Activated CD8-positive, alpha-beta memory T cell treated with anti-CD3 and anti-CD28 coated beads, Interleukin-2, amount 10 ng/mL, durations not matched to agents 7 days and 5 days (primary cell): ENCODE data around the gene CLNK. TPM values are rescaled to one million over a fixed set of nuclear protein-coding genes. Genes with fewer than 3 reads are reported as not detected.
"Not testable (repeated sequence)": the region's sequence is repeated elsewhere in the genome, so short reads cannot be mapped to it uniquely, and the experiment has no call there.

Experiments used
- ATAC-seq: fragments of 150-1000 bp; cut with Tn5 transposase; one replicate; pipeline ENCODE4 v1.10.0; 2021; ENCODE audit warnings: moderate library complexity
- CTCF ChIA-PET: fragments of 350-600 bp; sonication (Branson Sonifier 250); formaldehyde crosslinking; loops from one replicate; lab custom pipeline; 2021; ENCODE audit warnings: antibody characterized with exemption; lab: Charles Lee
- DNase-seq: peaks from one replicate; pipeline ENCODE4 v3.0.0-alpha.2; 2020
- H3K27ac Mint-ChIP-seq: one replicate; pipeline ENCODE4 v1.8.0; 2021; ENCODE audit warnings: mild to moderate bottlenecking, mixed read lengths
- H3K27me3 Mint-ChIP-seq: one replicate; pipeline ENCODE4 v1.8.0; 2021; ENCODE audit warnings: mixed read lengths
- H3K36me3 Mint-ChIP-seq: one replicate; pipeline ENCODE4 v1.8.0; 2021; ENCODE audit warnings: mild to moderate bottlenecking, mixed read lengths
- H3K4me1 Mint-ChIP-seq: one replicate; pipeline ENCODE4 v1.8.0; 2021; ENCODE audit warnings: mixed read lengths
- H3K4me3 Mint-ChIP-seq: one replicate; pipeline ENCODE4 v1.8.0; 2021; ENCODE audit warnings: mild to moderate bottlenecking, moderate library complexity, mixed read lengths
- H3K9me3 Mint-ChIP-seq: one replicate; pipeline ENCODE4 v1.8.0; 2022; ENCODE audit warnings: low read depth, mixed read lengths
- total RNA-seq, 2 experiments: library from RNA; stranded (reverse); gene quantifications; one replicate each; pipeline ENCODE4 v1.2.3, GENCODE V29; 2021

CLNK gene
- total RNA-seq, 2 experiments from 2014 or later, result 0.18 to 0.61 TPM

DNA sequence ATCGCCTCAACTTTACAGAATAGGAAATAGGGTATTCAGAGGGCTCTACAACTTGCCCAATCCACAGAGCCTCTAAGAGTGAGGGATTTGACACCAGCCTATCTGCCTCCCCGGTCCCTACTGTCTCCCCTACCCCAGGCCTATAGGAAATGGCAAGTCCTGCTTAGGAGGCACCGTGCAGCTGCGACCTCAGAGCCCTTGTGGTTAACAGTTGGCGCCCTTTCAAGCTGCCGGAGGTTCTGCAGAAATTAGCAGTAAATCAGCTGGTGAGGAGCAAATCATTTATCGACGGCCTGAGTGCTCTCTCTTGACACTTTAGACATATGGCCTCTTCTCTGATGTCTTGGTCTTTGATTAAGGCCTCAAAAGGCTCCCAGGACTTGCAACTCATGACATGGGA is 96.9 kb downstream of the CLNK start:
- Mint-ChIP-seq H3K27me3 (no peaks in the 10 kb centered on the region), H3K9me3 (no peaks in the 10 kb centered on the region), H3K4me3 (no peak overlapping the region), H3K27ac (no peak overlapping the region), H3K4me1 (peaks cover 19% of the 10 kb centered on the region), H3K36me3 (no peaks in the 10 kb centered on the region)
- ATAC-seq (peak; percentile 58), DNase-seq (peak; percentile 55)
- CTCF ChIA-PET, result no interaction called here

GRCh38 chr4:10587296-10587695 is 97.3 kb downstream of the CLNK start:
- Mint-ChIP-seq H3K36me3 (no peaks in the 10 kb centered on the region), H3K4me1 (peaks cover 19% of the 10 kb centered on the region), H3K9me3 (no peaks in the 10 kb centered on the region), H3K4me3 (no peak overlapping the region), H3K27me3 (no peaks in the 10 kb centered on the region), H3K27ac (no peak overlapping the region)
- ATAC-seq (no peak), DNase-seq (no peak)
- CTCF ChIA-PET, result no interaction called here

GRCh38 chr4:10584042-10584441 is 100.5 kb downstream of the CLNK start:
- H3K4me1 Mint-ChIP-seq, result peaks cover 10% of the 10 kb centered on the region
- no peaks in the 10 kb centered on the region for H3K9me3 Mint-ChIP-seq
- ATAC-seq (no peak), DNase-seq (no peak)
- no peak overlapping the region for H3K4me3 Mint-ChIP-seq
- H3K27ac Mint-ChIP-seq, result no peak overlapping the region
- H3K36me3 Mint-ChIP-seq, result no peaks in the 10 kb centered on the region
- CTCF ChIA-PET, result no interaction called here
- no peaks in the 10 kb centered on the region for H3K27me3 Mint-ChIP-seq

GRCh38 chr4:10582951-10583350 is 101.6 kb downstream of the CLNK start:
- H3K4me3 Mint-ChIP-seq, result no peak overlapping the region
- H3K9me3 Mint-ChIP-seq, result no peaks in the 10 kb centered on the region
- no peaks in the 10 kb centered on the region for H3K27me3 Mint-ChIP-seq
- peaks cover 9% of the 10 kb centered on the region for H3K4me1 Mint-ChIP-seq
- H3K36me3 Mint-ChIP-seq, result no peaks in the 10 kb centered on the region
- CTCF ChIA-PET, result no interaction called here
- ATAC-seq (no peak), DNase-seq (no peak)
- no peak overlapping the region for H3K27ac Mint-ChIP-seq

- CTCF ChIA-PET, result interaction anchor here (1.3 kb wide), 1 partner anchor 8 kb away, joined by 5 read pairs; no protein-coding TSS in a partner anchor
- Mint-ChIP-seq H3K9me3 (no peaks in the 10 kb centered on the region), H3K4me3 (no peak overlapping the region), H3K27ac (no peak overlapping the region), H3K27me3 (no peaks in the 10 kb centered on the region), H3K4me1 (peaks cover 5% of the 10 kb centered on the region), H3K36me3 (no peaks in the 10 kb centered on the region)
- DNase-seq (no peak), ATAC-seq (no peak)
Measured at GRCh38 chr4:10582059-10582686, 102.4 kb downstream of the CLNK start.

DNA sequence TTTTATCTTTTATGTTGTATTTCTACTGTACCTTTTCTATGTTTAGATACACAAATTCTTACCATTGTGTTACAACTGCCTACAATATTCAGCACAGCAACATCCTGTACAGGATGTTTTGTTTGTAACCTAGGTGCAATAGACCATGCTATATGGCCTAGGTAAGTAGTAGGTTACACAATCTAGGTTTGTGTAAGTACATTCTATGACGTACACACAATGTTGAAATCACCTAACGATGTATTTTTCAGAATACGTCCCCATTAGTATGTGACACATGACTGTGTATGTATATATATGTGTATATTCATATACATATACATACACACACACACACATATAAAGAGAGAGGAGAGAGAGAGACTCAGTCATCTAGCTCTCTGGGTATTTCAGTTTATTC is 103.5 kb downstream of the CLNK start:
- H3K9me3 Mint-ChIP-seq, result no peaks in the 10 kb centered on the region
- peaks cover 7% of the 10 kb centered on the region for H3K4me1 Mint-ChIP-seq
- H3K36me3 Mint-ChIP-seq, result no peaks in the 10 kb centered on the region
- H3K27me3 Mint-ChIP-seq, result no peaks in the 10 kb centered on the region
- CTCF ChIA-PET, result no interaction called here
- no peak for ATAC-seq
- no peak overlapping the region for H3K4me3 Mint-ChIP-seq
- no peak for DNase-seq
- no peak overlapping the region for H3K27ac Mint-ChIP-seq

DNA sequence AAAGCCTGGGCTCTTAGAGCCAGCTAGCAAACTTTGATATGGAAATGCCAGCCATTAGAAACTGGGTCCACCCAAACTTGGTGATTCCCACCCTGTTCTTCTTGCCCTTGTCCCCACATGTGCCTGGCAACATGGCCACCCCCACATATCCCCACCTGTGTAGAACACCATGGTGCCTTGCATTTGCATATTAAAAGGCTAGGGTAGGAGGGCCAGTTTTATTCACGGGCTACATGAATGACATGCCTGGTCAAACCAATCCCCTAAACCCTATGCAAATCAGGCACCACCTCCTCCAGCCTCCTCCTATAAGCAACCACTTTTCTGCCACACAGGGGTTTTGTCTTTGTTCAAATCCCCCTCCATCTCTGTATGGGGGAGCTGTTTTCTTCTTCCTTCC is 104.9 kb downstream of the CLNK start:
- Mint-ChIP-seq H3K27ac (no peak overlapping the region), H3K4me3 (no peak overlapping the region), H3K36me3 (no peaks in the 10 kb centered on the region), H3K4me1 (peaks cover 9% of the 10 kb centered on the region), H3K9me3 (no peaks in the 10 kb centered on the region), H3K27me3 (no peaks in the 10 kb centered on the region)
- ATAC-seq (no peak), DNase-seq (no peak)
- CTCF ChIA-PET, result interaction anchor here (1.3 kb wide), 1 partner anchor 148 kb away, joined by 3 read pairs; no protein-coding TSS in a partner anchor

- CTCF ChIA-PET, result interaction anchor here (1.1 kb wide), 1 partner anchor 12 kb away, joined by 3 read pairs; no protein-coding TSS in a partner anchor
Measured at GRCh38 chr4:10577508-10578426, 106.8 kb downstream of the CLNK start.

GRCh38 chr4:10577018-10577417 is 107.5 kb downstream of the CLNK start:
- Mint-ChIP-seq H3K4me3 (no peak overlapping the region), H3K9me3 (no peaks in the 10 kb centered on the region), H3K36me3 (no peaks in the 10 kb centered on the region), H3K27ac (no peak overlapping the region), H3K4me1 (peaks cover 10% of the 10 kb centered on the region), H3K27me3 (no peaks in the 10 kb centered on the region)
- DNase-seq (no peak), ATAC-seq (peak; percentile 42)
- CTCF ChIA-PET, result interaction anchor here (1.1 kb wide), 2 partner anchors 12 to 38 kb away, joined by 3 to 4 read pairs; no protein-coding TSS in a partner anchor

More at GRCh38 chr4:10577508-10578426, 106.8 kb downstream of the CLNK start:
- no peaks in the 10 kb centered on the region for H3K9me3 Mint-ChIP-seq
- H3K27ac Mint-ChIP-seq, result no peak overlapping the region
- peaks cover 10% of the 10 kb centered on the region for H3K4me1 Mint-ChIP-seq
- H3K4me3 Mint-ChIP-seq, result no peak overlapping the region
- no peaks in the 10 kb centered on the region for H3K36me3 Mint-ChIP-seq
- H3K27me3 Mint-ChIP-seq, result no peaks in the 10 kb centered on the region
- ATAC-seq (no peak), DNase-seq (no peak)

DNA sequence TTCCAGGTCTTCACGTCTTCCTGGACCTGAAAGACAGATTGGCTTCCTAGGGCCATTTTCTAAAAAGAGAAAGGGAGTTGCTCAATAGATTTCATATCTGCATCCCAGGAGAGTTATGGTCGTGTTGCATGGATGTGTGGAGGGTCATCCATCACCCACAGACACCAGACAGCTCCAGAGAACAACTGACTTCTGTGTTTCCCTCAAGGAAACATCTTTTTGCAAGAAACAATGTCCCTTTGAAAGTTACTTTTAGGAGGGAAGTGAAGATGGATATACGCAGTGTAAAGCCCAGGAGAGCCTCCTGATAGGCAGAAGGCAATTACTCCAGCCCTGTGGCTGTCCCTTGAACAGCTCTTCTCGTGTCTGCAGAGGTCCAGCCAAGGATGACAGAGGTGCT is 108.3 kb downstream of the CLNK start:
- Mint-ChIP-seq H3K4me1 (peaks cover 10% of the 10 kb centered on the region), H3K27ac (no peak overlapping the region), H3K27me3 (no peaks in the 10 kb centered on the region), H3K4me3 (no peak overlapping the region), H3K9me3 (no peaks in the 10 kb centered on the region), H3K36me3 (no peaks in the 10 kb centered on the region)
- CTCF ChIA-PET, result interaction anchor here (1.1 kb wide), 1 partner anchor 37 kb away, joined by 4 read pairs; no protein-coding TSS in a partner anchor
- ATAC-seq (no peak), DNase-seq (no peak)

GRCh38 chr4:10575414-10575813 is 109.2 kb downstream of the CLNK start:
- H3K27me3 Mint-ChIP-seq, result no peaks in the 10 kb centered on the region
- no peak overlapping the region for H3K4me3 Mint-ChIP-seq
- no peak for DNase-seq
- CTCF ChIA-PET, result no interaction called here
- H3K9me3 Mint-ChIP-seq, result no peaks in the 10 kb centered on the region
- H3K27ac Mint-ChIP-seq, result no peak overlapping the region
- ATAC-seq, result no peak
- peaks cover 10% of the 10 kb centered on the region for H3K4me1 Mint-ChIP-seq
- no peaks in the 10 kb centered on the region for H3K36me3 Mint-ChIP-seq

DNA sequence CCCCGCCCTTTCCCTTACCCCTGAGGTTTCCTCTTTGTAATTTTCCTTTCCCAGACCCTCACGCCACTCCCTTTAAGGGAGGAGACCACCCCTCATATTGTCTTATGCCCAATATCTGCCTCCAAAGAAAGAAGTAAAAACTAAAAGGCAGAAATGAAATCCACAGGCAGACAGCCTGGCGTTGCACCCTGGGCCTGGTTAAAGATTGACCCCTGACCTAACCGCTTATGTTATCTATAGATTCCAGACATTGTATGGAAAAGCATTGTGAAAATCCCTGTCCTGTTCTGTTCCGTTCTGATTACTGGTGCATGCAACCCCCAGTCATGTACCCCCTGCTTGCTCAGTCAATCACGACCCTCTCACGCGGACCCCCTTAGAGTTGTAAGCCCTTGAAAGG is 110.0 kb downstream of the CLNK start:
- H3K36me3 Mint-ChIP-seq, DNase-seq, ATAC-seq, H3K27me3 Mint-ChIP-seq, H3K27ac Mint-ChIP-seq, H3K9me3 Mint-ChIP-seq, CTCF ChIA-PET, H3K4me3 Mint-ChIP-seq: not testable (repeated sequence)
- peaks cover 10% of the 10 kb centered on the region for H3K4me1 Mint-ChIP-seq

DNA sequence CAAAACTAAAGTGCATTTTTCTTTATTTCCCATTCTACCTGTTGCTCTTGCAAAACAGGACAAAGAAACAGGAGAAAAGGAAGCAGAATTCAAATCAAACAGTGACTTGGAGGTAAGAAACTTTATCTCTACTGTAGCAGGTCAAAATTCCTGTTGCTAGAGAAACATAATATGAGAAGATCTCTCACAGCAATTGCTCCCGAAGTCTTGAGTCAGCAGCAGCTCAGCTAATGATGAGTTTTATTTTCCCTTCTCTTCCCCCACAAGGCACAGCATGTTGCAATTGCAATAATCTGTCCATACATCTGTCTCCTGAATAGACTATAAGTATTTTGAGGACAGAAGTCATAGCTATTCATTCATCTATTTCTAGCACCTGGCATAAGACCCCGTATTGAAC is 112.7 kb downstream of the CLNK start:
- no peak for ATAC-seq
- Mint-ChIP-seq H3K9me3 (no peaks in the 10 kb centered on the region), H3K27ac (no peak overlapping the region), H3K27me3 (peaks cover 11% of the 10 kb centered on the region), H3K4me3 (no peak overlapping the region), H3K36me3 (no peaks in the 10 kb centered on the region), H3K4me1 (peaks cover 7% of the 10 kb centered on the region)
- CTCF ChIA-PET, result no interaction called here
- DNase-seq, result no peak
